HG03558 (cell line): ENCODE measurements around the gene COA4.

Source experiments
- ATAC-seq: cut with Tn5 transposase; IDR thresholded peaks from one replicate; pipeline ENCODE4 v1.9.1; 2021; ENCODE audit warnings: moderate number of reproducible peaks; ENCODE audit not compliant: unreplicated experiment; ENCODE audit errors: extremely low read depth

The COA4 gene

GRCh38 chr11:73866586-73866996, 10.1 kb downstream of the COA4 start:
- no peak for ATAC-seq

GRCh38 chr11:73866095-73866579, 10.5 kb downstream of the COA4 start:
- ATAC-seq: no peak

DNA sequence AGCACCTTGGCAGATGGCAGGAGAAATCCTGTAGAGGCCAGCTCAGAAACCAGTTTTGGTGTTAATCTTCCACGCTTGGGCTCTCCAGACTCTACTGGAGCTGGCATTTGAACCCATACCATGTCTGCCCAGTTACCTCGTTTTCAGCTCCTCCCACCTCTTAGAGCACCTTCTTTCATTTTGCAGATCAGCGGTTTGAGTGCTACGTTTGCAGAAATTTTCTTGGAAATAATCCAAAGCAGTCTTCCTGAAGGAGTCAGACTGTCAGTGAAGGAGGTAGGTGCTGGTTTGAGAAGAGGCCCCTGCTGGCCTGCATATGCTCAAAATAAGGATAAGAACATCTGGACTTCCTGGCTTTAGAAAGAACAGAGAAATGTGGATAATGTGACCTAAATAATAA, 13.7 kb downstream of the COA4 start:
- ATAC-seq: no peak

- ATAC-seq: no peak
These were observed 16.4 kb downstream of the COA4 start for GRCh38 chr11:73860202-73860601.

GRCh38 chr11:73859671-73860070, 17.0 kb downstream of the COA4 start:
- ATAC-seq: no peak

GRCh38 chr11:73856031-73856567, 20.5 kb downstream of the COA4 start:
- no peak for ATAC-seq

DNA sequence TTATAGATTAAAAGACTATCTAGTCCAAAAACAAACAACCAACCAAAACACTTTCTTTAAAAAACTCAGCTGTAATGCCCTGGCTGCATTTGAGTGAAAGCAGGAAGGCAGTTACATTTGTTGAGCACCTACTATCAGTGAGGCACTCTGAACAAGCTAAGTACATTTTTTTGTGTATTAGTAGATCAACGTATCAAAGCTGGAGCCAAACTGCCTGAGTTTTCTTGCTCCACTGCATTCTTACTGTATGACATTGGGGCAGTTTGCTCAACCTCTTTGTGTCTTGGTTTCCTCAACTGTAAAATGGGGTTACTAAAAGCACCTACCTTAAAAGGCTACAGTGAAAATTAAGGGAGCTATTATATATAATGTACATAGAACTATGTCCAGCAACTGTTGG, 22.0 kb downstream of the COA4 start:
- no peak for ATAC-seq

DNA sequence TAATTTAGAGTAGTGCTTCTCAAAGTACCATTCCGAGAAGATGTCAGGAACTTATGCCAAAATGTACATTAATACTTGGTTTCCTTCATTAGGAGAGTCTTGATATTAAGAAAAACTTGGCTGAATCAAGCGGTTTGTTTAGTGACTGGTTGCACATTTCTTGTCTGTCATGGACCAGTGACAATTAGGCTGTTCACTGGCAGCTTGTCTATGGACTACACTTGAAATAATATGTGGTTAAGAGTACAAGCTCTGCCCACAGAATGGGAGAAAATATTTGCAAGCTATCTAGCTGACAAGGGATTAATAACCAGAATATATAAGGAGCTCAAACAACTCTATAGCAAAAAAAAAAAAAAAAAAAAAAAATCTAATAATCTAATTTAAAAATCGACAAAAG, 24.6 kb downstream of the COA4 start:
- no peak for ATAC-seq

DNA sequence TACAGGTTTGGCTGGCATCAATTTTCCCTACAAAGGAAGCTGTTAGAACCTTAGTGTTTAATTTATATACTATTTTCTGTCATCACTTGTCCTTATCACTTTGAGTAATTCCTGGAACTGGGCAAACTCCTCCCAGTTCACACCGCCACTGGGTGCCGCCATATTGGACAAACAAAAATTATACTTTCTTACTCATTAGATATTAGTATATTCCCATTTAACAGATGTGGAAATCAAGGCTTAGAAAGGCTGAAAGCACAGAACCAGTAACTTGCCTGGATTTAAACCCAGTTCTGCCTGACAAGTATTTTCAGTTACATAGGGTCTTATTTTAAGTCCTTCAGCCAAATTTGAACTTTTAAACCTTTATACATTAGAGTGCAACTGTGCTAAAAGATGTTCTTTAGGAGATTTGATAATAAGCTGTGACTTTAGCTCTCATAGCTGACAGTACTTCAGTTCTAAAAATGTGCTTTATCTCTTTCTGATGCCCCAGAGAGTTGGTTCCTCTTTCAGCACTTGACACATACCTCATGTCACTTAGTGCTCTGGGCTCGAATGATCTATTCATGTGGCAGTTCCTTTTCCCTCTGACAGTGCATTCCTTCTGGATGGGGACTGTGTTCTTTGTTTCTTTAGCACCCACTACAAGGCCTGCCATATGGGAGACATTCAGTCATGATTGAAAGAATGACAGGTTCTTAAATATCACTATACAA, 25.4 kb downstream of the COA4 start:
- no peak for ATAC-seq

DNA sequence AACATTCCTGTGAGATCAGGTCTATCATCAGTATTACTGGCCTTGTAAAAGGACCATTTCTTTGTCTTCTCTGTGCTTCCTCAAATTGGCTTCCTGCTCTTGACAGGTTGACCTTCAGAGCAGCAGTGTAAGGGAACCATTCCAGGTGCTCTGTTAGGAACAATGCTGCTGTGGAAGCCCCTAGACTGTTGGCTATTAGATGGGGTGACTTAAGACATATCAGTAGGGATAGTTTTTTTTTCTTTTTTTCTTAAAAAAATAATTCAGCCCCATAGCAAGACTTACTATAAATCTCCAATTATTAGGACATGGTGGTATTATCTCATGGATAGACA, 37.6 kb downstream of the COA4 start:
- ATAC-seq: no peak

DNA sequence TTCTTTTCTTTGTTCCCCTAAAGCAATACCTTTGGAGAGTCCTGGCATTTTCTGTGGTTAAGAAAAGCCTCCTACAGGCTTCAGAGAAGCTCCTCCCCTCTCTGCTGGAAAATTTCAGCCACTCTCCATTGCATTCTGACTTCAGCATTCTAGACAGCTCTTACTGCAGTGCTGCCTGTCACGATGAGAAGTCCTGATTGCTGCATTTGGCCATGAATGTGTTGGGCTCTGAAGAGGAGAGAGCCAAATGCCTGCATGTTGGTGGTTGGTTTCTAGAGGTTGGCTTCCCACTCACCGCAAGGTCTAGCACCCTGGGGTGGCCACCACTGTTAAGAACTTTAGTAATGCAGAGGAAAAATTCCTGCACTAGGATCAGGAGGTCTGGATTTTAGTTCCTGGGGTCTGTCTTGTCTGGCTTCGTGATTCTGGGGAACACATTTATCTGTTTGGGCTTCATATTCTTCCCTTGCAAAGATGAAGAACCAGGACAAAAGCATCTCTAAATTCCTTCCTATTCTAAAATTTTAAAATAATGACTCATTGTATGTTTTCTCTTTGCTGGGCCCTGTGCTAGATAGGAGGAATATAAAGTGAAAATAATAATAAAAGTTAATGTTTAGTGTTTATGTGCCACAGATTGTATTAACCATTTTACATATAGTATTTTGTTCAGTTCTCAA, 38.1 kb downstream of the COA4 start:
- ATAC-seq: no peak

- no peak for ATAC-seq
These were observed 43.6 kb downstream of the COA4 start for GRCh38 chr11:73833067-73833466.

DNA sequence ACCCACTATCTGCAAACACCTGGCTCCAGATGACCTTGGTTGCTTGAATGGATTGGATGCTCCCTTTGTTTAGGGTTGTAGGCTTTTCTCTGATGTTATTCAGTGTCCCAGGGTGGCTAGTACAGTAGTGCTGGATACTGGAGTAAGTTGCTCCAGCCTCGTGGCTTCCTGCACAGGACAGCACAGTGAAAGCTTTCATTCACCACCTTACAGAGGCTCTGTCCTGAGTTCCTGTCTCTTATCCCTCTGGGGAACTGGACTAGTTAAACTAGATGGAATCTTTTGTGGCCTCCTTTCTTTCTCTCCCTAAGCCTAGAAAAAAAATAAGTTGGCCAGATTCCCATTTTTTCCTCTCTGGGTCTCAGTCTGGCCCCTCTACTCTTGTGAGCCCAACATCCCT, 46.4 kb downstream of the COA4 start:
- no peak for ATAC-seq
